T-cell (primary cell): ENCODE measurements around the gene ARHGEF28. TPM values are rescaled to one million over a fixed set of nuclear protein-coding genes. Genes with fewer than 3 reads are reported as not detected.

Experiments used
- ATAC-seq, 4 experiments: fragments of 200-7000 bp in 3 of 4; fragments of 150-1000 bp in 1 of 4; cut with Tn5 transposase; replicated peaks in 1 of 4; 1 replicate in 3 of 4; 2 replicates in 1 of 4; pipeline ENCODE4 v1.10.0; 2021; ENCODE audit warnings: moderate library complexity in 3 of 4, mild to moderate bottlenecking in 2 of 4, moderate number of reproducible peaks in 1 of 4
- CTCF ChIA-PET, 2 donors: fragments of 300-600 bp; sonication (Branson Sonifier 250); formaldehyde crosslinking; loops; one replicate each; lab custom pipeline; 2022; ENCODE audit warnings: antibody characterized with exemption in 2 of 2; lab: Charles Lee
- POLR2A ChIA-PET, 2 donors: fragments of 300-600 bp; sonication (Branson Sonifier 250); formaldehyde crosslinking; loops; one replicate each; lab custom pipeline; 2022; ENCODE audit warnings: antibody characterized with exemption in 2 of 2; lab: Charles Lee
- DNase-seq, 35 experiments: peaks; one replicate each; pipeline versions ENCODE4 v3.0.0 to v3.0.0-alpha.2; 2013 to 2023
- H3K27ac ChIP-seq: one replicate; pipeline ENCODE4 v1.5.1; 2013; ENCODE audit warnings: low read length
- H3K27me3 ChIP-seq, 2 experiments: replicated peaks in 1 of 2; 1 replicate in 1 of 2; 2 replicates in 1 of 2; pipeline versions ENCODE4 v1.6.1 to v1.7.0; 2013; ENCODE audit warnings: low read length in 1 of 2, mixed read lengths in 1 of 2; ENCODE audit not compliant: control insufficient read depth in 2 of 2, insufficient read depth in 2 of 2; ENCODE audit errors: extremely low read depth in 1 of 2
- H3K36me3 ChIP-seq, 2 donors: 1 replicate in 1 of 2; 2 replicates in 1 of 2; pipeline versions ENCODE4 v1.6.1 to v1.7.0; 2013; ENCODE audit warnings: low read length in 1 of 2; ENCODE audit not compliant: control insufficient read depth in 2 of 2, insufficient read depth in 1 of 2; ENCODE audit errors: extremely low read depth in 1 of 2
- H3K4me1 ChIP-seq, 2 experiments: 1 replicate in 1 of 2; 2 replicates in 1 of 2; pipeline versions ENCODE4 v1.6.1 to v1.7.0; 2013; ENCODE audit warnings: low read length in 2 of 2, mixed read lengths in 1 of 2; ENCODE audit not compliant: insufficient read depth in 2 of 2, control insufficient read depth in 1 of 2; ENCODE audit errors: extremely low read depth in 1 of 2
- H3K4me3 ChIP-seq, 2 donors: 1 replicate in 1 of 2; 2 replicates in 1 of 2; pipeline versions ENCODE4 v1.5.1 to v1.7.0; 2013; ENCODE audit warnings: mild to moderate bottlenecking in 2 of 2, low read length in 1 of 2, moderate library complexity in 1 of 2; ENCODE audit not compliant: control insufficient read depth in 1 of 2; ENCODE audit errors: extremely low read depth in 1 of 2
- H3K9me3 ChIP-seq: 2 replicates; pipeline ENCODE4 v1.7.0; 2013
- H3K27ac Mint-ChIP-seq, 2 donors: one replicate each; pipeline ENCODE4 v1.8.0; 2020 to 2021; ENCODE audit warnings: mild to moderate bottlenecking in 2 of 2, mixed read lengths in 2 of 2
- H3K27me3 Mint-ChIP-seq, 2 donors: one replicate each; pipeline ENCODE4 v1.8.0; 2021 to 2022; ENCODE audit warnings: mixed read lengths in 2 of 2
- H3K36me3 Mint-ChIP-seq: one replicate; pipeline ENCODE4 v1.8.0; 2021; ENCODE audit warnings: mixed read lengths
- H3K4me1 Mint-ChIP-seq, 3 donors: one replicate each; pipeline ENCODE4 v1.8.0; 2020 to 2022; ENCODE audit warnings: mixed read lengths in 3 of 3, mild to moderate bottlenecking in 1 of 3
- H3K4me3 Mint-ChIP-seq, 3 donors: one replicate each; pipeline ENCODE4 v1.8.0; 2020 to 2022; ENCODE audit warnings: mild to moderate bottlenecking in 3 of 3, mixed read lengths in 3 of 3, moderate library complexity in 3 of 3
- H3K9me3 Mint-ChIP-seq, 3 donors: one replicate each; pipeline ENCODE4 v1.8.0; 2020 to 2022; ENCODE audit warnings: mixed read lengths in 3 of 3
- WGBS: methylation state at CpG from one replicate; pipeline ENCODE4 v1.1.5; 2013; ENCODE audit warnings: missing lambda C conversion rate; ENCODE audit not compliant: insufficient coverage; 5-methylcytosine and 5-hydroxymethylcytosine counted together
- total RNA-seq, 35 experiments: library from RNA in 6 of 35; stranded (reverse) in 6 of 35; fragments of 120-200 nt in 1 of 35; gene quantifications; one replicate each; pipeline versions ENCODE4 v1.2.1 to v1.2.4 and lab custom pipeline; 2013 to 2026

ARHGEF28 gene
- total RNA-seq, 5 donors from 2014 or later (not counting 1 experiment from before 2014, with no cell fraction given) = 0.05 to 0.73 (median 0.36) TPM

DNA sequence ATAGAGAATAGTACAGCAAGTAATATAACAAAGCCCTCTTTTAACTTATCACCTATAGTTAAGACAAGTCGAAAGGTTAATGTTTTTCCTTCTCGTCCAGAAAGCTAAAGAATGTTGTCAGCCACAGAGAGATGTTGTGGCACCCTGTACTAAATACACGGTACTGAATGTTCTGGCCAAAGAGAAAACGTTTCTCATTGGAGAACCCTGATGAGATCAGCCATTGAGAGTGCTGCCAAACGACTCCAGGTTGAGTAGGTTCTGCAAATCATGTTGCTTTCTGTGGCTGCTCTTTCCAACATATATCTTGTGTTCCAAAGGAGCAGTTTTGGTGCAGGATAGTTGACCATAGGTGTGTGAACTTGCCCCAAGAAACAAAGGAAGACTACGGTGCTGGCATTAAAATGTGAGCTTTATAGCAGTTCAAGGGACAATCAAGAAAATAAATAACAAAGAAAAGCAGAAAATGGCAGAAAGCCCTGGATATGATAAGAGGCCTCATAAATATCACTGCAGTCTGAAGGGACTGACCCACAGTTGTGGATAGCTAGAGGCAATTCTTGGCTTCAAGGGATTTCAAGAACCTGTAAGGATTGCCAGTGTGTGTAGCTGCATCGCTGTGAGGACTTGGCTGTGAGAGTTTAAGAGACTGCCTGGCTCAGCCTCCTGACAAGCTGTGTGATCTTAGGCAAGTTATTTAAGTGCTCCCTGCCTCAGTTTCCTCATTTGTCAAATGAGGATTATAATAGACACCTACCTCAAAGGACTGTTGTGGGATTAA, 102.7 kb downstream of the ARHGEF28 start:
- Mint-ChIP-seq H3K4me1 (no peaks in the 10 kb centered on the region), H3K27ac (no peak overlapping the region)
- WGBS = 79% methylated on average over 5 of the region's 7 CpGs

DNA sequence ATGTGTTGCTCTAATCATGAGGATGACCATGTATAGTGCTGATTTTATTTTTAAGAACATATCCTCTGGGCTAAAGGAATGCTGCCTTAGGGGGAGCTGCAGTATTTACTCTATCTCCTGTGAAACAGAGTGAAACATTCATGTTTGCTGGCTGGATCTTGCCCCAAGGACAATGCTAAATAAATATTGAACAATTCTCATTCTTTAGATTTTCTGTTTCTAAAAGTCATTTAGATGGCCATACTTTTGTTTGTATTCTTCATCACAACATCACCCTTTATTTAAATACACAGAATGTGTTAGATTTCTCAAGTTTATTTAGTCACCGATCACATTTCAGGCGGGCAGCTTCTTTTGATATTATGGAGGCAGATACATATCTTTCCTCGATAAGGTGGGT, 103.3 kb downstream of the ARHGEF28 start:
- no peak overlapping the region for H3K4me3 ChIP-seq
- whole genome bisulfite sequencing = no CpG with 5 or more reads among the region's 3 CpGs
- H3K36me3 ChIP-seq = no peaks in the 10 kb centered on the region
- ATAC-seq (no peak), DNase-seq (no peak)
- Mint-ChIP-seq H3K27me3 (peaks cover 7 to 14% of the 10 kb centered on the region in 2 donors), H3K27ac (no peak overlapping the region), H3K9me3 (no peaks in the 10 kb centered on the region), H3K4me1 (no peaks in the 10 kb centered on the region), H3K36me3 (no peaks in the 10 kb centered on the region), H3K4me3 (no peak overlapping the region)
- POLR2A ChIA-PET = interaction anchor here in 1 of 2 donors (0.5 kb wide), 1 partner anchor 230 kb away, joined by 4 read pairs; no protein-coding TSS in a partner anchor
- H3K9me3 ChIP-seq = no peaks in the 10 kb centered on the region
- no peaks in the 10 kb centered on the region for H3K4me1 ChIP-seq
- H3K27ac ChIP-seq = no peak overlapping the region
- CTCF ChIA-PET = interaction anchor here in 1 of 2 donors (0.6 kb wide), 1 partner anchor 63 kb away, joined by 3 read pairs; no protein-coding TSS in a partner anchor
- no peaks in the 10 kb centered on the region for H3K27me3 ChIP-seq

More for the DNA sequence above, 102.7 kb downstream of the ARHGEF28 start:
- no peaks in the 10 kb centered on the region for H3K36me3 ChIP-seq
- no peak overlapping the region for H3K4me3 Mint-ChIP-seq
- no peak overlapping the region for H3K4me3 ChIP-seq
- peaks cover 7 to 11% of the 10 kb centered on the region in 2 donors for H3K27me3 Mint-ChIP-seq
- DNase-seq (no peak), ATAC-seq (no peak)
- H3K9me3 ChIP-seq = no peaks in the 10 kb centered on the region
- H3K36me3 Mint-ChIP-seq = no peaks in the 10 kb centered on the region
- no peaks in the 10 kb centered on the region for H3K27me3 ChIP-seq
- ChIA-PET POLR2A (interaction anchor here in 1 of 2 donors (0.5 kb wide), 1 partner anchor 229 kb away, joined by 4 read pairs; no protein-coding TSS in a partner anchor), CTCF (no interaction called here)
- H3K4me1 ChIP-seq = no peaks in the 10 kb centered on the region
- H3K9me3 Mint-ChIP-seq = no peaks in the 10 kb centered on the region
- no peak overlapping the region for H3K27ac ChIP-seq

DNA sequence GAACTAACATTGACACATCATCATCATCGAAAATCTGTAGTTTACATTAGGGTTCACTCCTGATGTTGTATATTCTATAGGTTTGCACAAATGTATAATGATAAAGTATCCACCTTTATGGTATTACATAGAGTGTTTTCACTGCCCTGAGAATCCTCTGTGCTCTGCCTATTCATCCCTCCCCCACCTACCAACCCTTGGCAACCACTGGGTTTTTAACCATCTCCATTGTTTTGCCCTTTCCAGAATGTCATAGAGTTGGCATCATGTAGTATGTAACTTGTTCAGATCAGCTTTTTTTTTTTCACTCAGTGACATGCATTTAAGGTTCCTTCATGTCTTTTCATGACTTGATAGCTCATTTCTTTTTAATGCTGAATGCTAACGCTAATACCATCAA, 106.0 kb downstream of the ARHGEF28 start:
- DNase-seq = no peak
- CTCF ChIA-PET = interaction anchor here in 1 of 2 donors (0.7 kb wide), 1 partner anchor 26 kb away, joined by 3 read pairs; no protein-coding TSS in a partner anchor
- Mint-ChIP-seq H3K27ac (no peak overlapping the region), H3K4me1 (no peaks in the 10 kb centered on the region), H3K36me3 (no peaks in the 10 kb centered on the region), H3K9me3 (no peaks in the 10 kb centered on the region), H3K4me3 (no peak overlapping the region), H3K27me3 (peaks cover 3 to 16% of the 10 kb centered on the region in 2 donors)
- POLR2A ChIA-PET = interaction anchor here in 1 of 2 donors (0.5 kb wide), 1 partner anchor 30 kb away, joined by 3 read pairs; no protein-coding TSS in a partner anchor
- Histone ChIP-seq H3K4me3 (no peak overlapping the region), H3K4me1 (no peaks in the 10 kb centered on the region), H3K27me3 (no peaks in the 10 kb centered on the region), H3K9me3 (no peaks in the 10 kb centered on the region), H3K36me3 (no peaks in the 10 kb centered on the region), H3K27ac (no peak overlapping the region)
- ATAC-seq = no peak
- WGBS = no CpG with 5 or more reads among the region's 2 CpGs

DNA sequence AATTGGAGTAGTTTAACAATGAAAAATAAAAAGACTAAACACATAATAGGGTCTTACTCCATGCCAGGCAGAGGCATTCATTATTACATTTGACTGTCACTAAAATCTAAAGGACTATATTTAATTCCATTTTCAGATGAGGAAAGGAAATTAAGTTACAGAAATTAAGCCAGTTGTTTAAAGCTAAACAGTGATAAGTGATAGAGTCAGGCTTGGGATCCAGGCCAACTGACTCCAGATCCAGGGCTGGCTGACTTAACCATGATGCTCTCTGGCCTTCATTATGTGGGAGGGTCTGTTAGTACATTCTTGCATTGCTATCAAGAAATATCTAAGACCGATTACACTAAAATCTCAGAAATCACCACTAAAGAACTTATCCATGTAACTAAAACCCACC, 107.2 kb downstream of the ARHGEF28 start:
- H3K4me1 ChIP-seq = no peaks in the 10 kb centered on the region
- H3K27ac ChIP-seq = no peak overlapping the region
- Mint-ChIP-seq H3K4me3 (no peak overlapping the region), H3K36me3 (no peaks in the 10 kb centered on the region), H3K27me3 (peaks cover 5 to 16% of the 10 kb centered on the region in 2 donors), H3K9me3 (no peaks in the 10 kb centered on the region), H3K27ac (no peak overlapping the region), H3K4me1 (no peaks in the 10 kb centered on the region)
- no CpG with 5 or more reads among the region's 1 CpG for WGBS
- no peak overlapping the region for H3K4me3 ChIP-seq
- ATAC-seq = no peak
- CTCF ChIA-PET = no interaction called here
- H3K27me3 ChIP-seq = no peaks in the 10 kb centered on the region
- POLR2A ChIA-PET = no interaction called here
- DNase-seq = no peak
- H3K9me3 ChIP-seq = no peaks in the 10 kb centered on the region
- H3K36me3 ChIP-seq = no peaks in the 10 kb centered on the region

DNA sequence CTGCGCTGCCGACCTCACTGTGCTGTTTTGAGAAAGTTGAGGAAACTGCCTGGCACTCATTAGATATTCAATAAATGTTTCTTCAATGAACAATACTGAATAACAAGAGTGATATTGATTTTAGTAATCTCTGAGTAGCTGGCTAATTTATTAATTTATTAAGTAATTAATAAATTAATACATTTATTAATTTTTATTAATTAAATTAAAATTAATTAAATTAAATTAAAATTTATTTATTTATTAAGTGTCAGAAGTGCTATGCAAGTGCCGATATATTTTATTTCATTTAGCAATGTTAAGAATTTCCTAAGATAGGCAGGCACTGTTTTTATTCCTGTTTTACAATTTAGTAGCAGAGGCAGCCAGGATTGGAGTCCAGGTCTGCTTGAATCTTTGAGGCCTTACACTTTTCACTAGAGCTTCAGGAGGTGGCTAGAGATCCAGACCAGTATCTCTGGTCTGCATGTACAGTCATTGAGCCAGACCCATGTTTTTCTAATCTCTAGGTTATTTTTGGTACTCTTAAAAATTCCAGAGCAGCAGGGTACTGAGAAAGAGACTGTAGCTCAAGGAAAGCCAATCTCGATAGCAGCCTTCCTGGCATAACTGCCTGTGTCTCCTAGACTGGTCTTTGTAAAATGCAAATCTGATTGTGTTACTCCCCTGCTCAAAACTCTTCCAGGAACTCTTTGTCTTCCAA, 109.2 kb downstream of the ARHGEF28 start:
- Mint-ChIP-seq H3K27ac (no peak overlapping the region), H3K27me3 (peaks cover 7 to 16% of the 10 kb centered on the region in 2 donors), H3K36me3 (no peaks in the 10 kb centered on the region), H3K4me1 (no peaks in the 10 kb centered on the region), H3K9me3 (no peaks in the 10 kb centered on the region), H3K4me3 (no peak overlapping the region)
- no peak overlapping the region for H3K27ac ChIP-seq
- no peak for DNase-seq
- no peaks in the 10 kb centered on the region for H3K4me1 ChIP-seq
- WGBS = 100% methylated on average over 1 of the region's 4 CpGs
- H3K9me3 ChIP-seq = no peaks in the 10 kb centered on the region
- ATAC-seq = no peak
- CTCF ChIA-PET = no interaction called here
- no peak overlapping the region for H3K4me3 ChIP-seq
- H3K36me3 ChIP-seq = no peaks in the 10 kb centered on the region
- POLR2A ChIA-PET = no interaction called here
- no peaks in the 10 kb centered on the region for H3K27me3 ChIP-seq

DNA sequence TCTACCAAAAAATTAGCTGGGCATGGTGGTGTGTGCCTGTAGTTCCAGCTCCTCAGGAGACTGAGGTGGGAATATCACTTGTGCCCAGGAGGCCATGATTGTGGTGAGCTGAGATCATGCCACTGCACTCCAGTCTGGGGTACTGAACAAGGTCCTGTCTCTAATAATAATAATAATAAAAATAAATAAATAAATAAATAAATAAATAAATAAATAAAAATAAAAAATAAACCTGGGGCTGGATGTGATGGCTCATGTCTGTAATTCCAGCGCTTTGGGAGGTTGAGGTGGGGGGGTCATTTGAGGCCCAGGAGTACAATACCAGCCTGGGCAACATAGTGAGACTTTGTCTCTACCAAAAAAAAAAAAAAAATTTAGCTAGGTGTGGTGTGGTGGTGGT, 113.7 kb downstream of the ARHGEF28 start:
- Histone ChIP-seq H3K27ac (no peak overlapping the region), H3K4me1 (no peaks in the 10 kb centered on the region), H3K9me3 (no peaks in the 10 kb centered on the region), H3K36me3 (no peaks in the 10 kb centered on the region), H3K4me3 (no peak overlapping the region), H3K27me3 (no peaks in the 10 kb centered on the region)
- Mint-ChIP-seq H3K36me3 (no peaks in the 10 kb centered on the region), H3K27ac (no peak overlapping the region), H3K4me1 (no peaks in the 10 kb centered on the region), H3K9me3 (no peaks in the 10 kb centered on the region), H3K27me3 (peaks cover 6% of the 10 kb centered on the region in 2 donors), H3K4me3 (no peak overlapping the region)
- ATAC-seq (no peak), DNase-seq (no peak)
- no CpG with 5 or more reads among the region's 1 CpG for WGBS
- CTCF ChIA-PET = no interaction called here
- POLR2A ChIA-PET = no interaction called here
